ENCODE results near the gene MCU.
"Not testable (repeated sequence)": the region's sequence is repeated elsewhere in the genome, so short reads cannot be mapped to it uniquely, and the experiment has no call there.

Gene MCU

DNA sequence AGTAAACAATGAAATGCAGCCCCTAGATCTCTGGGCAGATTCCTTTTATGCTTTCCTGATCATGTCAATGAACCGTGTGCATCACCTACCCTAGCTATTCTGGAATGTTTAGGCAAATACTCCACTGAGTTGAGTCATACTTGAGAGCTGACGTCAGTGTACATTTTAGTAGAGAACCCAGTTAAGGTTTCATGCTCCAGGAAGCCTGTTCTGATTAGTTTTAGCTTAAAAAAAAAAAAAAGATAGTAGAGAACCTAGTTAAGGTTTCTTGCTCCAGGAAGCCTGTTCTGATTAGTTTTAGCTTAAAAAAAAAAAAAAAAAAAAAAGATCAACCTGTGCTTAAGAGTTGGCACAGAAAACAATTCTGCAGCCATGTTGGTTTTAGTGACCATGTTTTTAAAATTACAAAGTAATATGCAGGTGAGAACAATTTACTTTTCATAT lies 3.7 kb upstream of the MCU start:
- no peak for DNase-seq

DNA sequence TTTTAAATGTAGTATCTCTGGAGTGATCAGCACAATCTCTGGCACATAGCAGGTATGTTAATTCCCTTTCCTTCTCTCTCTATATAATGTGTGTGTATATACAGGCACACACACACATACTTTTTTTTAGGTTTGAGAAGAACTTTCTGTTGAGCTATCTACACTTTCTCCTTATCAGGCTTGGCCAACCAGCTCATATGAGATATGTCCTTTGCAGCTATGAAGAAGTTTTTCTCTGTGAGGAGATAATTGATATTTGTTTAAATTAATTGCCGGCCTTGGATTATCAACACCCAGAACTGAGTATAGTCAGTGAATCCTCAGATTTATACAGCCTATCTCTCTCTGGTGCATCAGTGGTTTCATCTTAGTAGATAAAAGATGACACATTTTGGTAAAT lies 2.3 kb upstream of the MCU start:
- DNase-seq = no peak

DNA sequence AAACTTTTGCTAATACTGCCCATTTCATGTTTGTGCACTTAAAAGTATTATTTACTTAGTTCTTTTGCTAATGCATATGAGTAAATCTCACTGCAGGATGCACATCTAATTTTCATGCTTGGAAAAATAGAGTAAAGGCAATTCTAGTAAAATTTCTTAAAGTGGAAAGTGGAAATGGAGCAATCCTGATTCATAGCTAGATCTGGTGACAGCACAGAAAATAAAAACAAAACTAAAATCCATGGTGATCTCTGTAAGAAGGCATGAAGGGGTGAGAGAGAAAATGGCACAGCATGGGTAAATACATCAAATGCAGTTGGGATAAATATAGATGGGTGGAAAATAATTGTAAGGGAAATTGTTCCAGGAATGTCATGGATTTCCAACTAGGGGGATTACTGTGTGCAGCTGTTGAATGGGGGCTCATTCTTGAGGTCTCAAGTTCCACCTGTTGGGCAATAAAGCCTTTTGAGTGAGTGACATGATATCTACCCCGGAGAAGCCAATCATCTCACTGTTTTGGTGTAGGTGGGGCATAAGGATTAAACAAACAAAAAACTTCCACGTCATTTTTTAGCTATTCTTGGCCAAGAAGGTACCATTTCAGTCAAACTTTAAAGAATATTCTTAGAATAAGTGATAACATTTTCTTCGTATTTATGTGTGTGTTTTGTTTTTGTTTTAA lies 1.7 kb upstream of the MCU start:
- DNase-seq = no peak

GRCh38 chr10:72691470-72691862 lies 477 bp upstream of the MCU start:
- no peak for DNase-seq

DNA sequence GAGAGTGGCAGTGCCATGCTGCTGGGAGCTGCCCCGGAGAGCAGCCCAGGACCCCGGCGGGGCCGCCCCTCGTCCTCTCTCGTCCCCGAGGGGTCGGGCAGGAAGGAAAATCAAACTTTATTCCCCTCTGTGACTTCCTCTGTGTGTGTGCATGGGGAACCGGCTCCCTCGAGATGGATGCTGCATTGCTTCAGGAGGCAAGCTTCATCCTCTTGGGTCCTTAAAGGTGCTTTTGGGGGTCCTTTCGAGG lies 726 bp downstream of the MCU start:
- no peak for DNase-seq

DNA sequence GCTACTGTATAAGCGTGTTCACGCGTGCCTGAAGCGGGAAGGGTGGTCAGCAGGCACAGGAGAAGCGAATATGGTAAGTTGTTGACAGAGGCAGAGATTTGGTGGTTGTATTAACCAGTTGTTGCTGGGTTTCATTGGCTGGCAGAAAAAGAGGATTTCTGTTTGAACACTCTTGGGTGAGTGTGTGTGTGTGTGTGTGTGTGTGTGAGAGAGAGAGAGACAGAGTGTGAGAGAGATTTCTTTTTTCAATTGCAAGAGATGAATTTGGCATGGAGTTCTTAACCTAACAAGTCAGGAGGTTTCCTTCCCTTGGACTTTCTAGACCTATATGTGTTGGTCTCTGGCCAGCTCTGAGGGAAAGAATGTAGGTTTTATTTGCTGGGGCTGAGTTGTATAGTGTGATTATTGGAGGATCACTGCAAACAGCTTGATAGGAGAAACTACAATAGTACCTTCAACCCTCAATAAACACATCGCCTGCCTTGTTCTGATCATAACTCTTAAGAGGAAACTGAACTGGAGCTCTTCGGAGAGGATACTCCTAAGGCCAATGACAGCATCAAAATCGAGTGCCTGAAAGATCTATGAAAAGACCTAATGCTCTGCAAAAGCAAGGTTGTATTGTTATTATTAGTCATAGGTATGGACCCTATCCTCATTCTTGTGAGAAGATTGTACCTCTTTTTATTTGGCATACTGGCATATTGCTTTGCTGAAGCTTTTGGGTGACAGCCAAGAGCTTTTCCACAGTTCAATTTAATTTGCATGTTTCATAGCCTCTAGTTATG lies 1.2 kb downstream of the MCU start:
- DNase-seq = no peak

DNA sequence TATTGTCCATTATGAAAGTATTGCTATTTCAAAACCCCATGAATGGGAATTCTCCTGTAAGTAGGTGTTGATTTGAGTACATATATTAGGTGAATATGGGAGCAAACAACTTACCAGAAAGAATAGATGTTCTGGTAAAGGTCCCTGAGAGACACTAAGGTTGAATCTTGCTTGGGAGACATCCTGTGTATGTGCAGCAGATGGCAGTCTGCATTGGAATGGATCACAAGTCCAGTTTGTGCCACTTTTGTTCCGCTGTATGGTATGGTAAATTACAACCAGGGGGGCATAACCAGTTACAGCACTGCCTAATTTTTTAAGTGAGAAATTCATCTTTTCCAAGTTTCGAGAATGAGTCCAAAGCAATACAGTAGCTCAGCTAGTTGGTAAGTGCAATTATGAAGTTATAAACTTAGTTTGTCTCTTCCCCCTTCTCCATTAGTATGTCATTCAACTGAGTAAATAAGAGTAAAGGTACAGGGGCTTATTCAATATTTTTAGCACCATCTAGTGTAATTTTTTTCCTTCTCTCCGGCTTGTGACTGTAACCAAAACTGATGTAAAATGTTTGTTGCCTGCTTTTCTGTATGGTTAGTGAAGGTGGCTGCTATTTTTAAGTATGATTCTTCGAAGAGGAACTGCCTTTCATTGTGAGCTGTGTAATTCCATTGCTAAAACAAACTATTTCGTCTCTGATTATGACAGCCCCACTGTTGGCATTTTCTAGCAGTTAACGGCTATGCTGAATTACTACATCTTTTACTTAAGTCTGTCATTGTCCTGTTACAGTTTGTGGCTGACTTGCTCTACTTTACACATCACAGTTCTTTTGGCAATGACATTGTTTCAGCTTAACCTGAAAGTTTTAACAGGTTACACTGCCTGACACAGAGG lies 2.8 kb downstream of the MCU start:
- DNase-seq = no peak

DNA sequence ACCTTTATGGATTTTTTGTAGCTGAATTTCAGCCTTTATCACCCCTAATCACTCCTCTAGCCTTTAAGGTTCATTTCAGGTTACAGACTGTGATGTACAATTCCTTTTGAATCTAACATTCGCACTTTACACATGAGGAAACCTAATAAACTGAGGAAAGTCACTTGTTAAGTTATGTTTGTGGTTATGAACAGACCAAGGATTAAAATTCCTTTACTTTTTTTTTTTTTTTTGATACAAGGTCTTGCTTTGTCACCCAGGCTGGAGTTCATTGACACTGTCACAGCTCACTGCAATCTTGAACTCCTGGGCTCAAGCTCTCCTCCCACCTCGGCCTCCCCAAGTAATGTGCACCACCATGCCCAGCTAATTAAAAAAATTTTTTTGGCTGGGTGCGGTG lies 3.6 kb downstream of the MCU start:
- no peak for DNase-seq

DNA sequence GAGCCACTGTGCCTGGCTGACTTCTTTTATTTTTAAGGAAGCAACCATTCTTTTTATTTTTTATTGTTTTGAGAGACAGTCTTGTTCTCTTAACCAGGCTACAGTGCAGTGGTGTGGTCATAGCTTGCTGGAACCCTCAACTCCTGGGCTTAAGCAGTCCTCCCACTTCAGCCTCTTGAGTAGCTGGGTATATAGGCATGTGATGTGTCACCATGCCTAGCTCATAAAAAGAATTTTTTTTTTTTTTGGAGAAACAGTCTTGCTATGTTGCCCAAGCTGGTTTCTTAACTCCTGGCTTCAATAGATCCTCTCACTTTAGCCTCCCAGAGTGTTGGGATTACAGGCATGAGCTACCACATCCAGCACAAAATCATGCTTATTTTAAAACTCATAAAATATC lies 5.8 kb downstream of the MCU start:
- DNase-seq = no peak

GRCh38 chr10:72702465-72702864 lies 10.5 kb downstream of the MCU start:
- DNase-seq = not testable (repeated sequence)

GRCh38 chr10:72702868-72703581 lies 11.1 kb downstream of the MCU start:
- DNase-seq = no peak

GRCh38 chr10:72704117-72704516 lies 12.2 kb downstream of the MCU start:
- no peak for DNase-seq

GRCh38 chr10:72709041-72709440 lies 17.1 kb downstream of the MCU start:
- DNase-seq = no peak

- no peak for DNase-seq
These were observed 20.2 kb downstream of the MCU start for GRCh38 chr10:72712136-72712535.

GRCh38 chr10:72719941-72720592 lies 28.1 kb downstream of the MCU start:
- no peak for DNase-seq

DNA sequence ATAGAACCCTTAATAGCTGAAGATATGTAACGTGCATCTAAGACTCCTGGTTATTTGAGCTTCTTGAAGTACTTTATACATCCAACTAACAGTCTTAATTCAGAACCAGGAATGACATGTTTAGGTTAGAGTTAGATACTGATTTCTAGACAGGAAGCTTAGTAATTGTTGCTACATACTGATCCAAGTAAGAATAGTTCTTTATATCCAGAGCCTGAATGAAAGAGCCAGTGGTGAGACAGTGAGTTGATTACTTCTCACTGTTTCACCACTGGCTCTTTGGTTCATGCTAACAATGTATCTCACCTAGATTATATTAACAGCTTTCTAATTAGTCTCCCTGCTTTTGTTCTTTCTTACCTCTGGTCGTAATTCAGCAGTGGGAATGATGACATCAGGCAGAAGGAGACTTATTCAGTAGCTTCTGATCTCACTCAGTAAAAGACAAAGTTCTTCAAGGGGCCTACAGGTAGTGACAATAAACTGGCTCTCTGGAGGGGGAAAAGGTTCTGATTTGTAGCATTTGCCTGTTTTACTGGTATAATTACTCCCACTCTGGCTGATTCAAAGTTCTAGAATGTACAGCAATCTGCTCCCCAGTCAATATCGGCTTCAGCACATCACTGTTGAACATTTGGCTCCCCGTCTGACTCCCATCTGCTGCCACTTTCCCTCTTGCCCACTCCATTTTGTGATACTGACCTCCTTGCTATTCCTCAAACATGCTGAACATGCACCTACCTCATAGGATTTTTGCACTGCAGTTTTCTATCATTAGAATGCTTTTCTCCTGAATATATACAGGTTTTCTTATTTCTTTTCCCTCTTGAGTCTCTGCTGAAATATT lies 29.1 kb downstream of the MCU start:
- DNase-seq = no peak

- DNase-seq = no peak
These were observed 35.2 kb downstream of the MCU start for GRCh38 chr10:72727130-72727529.

GRCh38 chr10:72728462-72728861 lies 36.5 kb downstream of the MCU start:
- DNase-seq = no peak

DNA sequence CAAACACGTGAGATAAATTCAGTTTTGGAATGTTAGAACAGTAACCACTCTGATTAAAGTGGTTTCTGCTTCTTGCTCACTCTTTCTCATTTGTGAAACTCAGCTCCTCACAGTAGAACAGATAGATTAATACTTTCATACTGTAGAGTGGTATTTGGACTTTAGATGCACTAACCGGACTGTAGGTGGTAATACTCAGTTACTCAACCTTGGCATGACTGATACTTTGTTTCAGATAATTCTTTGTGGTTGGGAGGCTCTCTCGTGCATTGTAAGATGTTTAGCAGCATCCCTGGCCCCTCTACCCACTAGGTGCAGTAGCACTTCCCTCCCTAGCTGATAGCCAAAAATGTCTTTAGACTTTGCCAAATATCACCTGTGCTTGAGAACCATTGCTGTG lies 37.6 kb downstream of the MCU start:
- no peak for DNase-seq

DNA sequence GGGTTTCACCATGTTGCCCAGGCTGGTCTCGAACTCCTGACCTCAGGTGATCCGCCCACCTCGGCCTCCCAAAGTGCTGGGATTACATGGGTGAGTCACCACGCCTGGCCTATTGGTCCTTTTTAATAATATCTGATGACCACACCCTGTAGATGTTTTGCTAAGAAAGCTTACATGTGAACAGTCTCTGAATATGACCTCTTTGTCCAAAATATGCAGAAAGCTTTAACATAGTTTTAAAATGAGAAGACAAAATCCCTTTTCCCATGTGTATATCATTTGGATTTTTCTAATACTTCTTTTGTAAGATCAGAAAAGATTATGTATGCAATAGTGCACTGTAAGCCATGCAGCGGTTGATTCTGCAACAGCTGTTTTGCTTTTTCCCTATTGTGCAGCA lies 38.5 kb downstream of the MCU start:
- no peak for DNase-seq

DNA sequence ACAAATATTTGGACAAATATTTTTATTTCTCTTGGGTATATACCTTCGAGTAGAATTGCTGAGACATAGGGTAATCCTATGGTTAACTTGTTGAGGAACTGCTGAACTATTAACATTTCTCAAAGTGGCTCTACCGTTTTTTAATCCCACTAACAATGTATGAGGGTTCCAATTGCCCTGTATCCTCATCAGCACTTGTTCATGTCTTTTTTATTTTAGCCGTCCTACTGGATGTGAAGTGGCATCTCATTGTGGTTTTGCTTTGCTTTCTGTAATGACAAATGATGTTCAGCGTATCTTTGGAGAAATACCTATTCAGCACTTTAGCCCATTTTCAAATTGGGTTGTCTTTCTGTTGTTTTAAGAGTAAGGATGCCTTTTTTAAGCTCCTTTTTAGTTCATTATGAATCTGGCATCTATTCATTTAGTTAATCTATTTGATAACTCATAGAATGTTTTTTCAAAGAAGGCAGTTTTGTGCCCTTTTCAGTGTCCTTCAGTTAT lies 40.0 kb downstream of the MCU start:
- no peak for DNase-seq

DNA sequence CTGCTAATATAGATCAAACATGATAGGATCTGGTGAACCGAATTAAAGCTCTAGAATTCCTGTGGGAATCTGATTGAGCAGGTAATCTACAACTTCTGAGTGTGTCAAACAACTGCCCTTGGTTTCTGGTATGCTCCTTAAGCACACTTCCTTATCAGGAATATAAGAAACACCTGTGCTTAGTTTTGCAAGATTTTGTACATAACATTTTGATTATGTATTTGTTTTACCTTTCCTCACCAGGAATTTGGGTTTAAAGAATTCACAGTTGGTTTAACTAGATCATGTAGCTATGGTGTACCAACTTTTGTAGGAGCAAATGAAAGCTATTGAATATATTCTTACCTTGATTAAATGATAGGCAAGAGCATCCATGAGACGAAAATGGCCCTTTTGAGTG lies 40.6 kb downstream of the MCU start:
- DNase-seq = no peak
